Measurements from ENCODE around the gene ACCSL. TPM values are rescaled to one million over a fixed set of nuclear protein-coding genes. Genes with fewer than 3 reads are reported as not detected.
A peak's percentile ranks its signal among the peaks of the same experiment; 100 is the strongest.

Gene ACCSL
- total and polyA plus RNA-seq, 2 donors from 2014 or later = not detected

DNA sequence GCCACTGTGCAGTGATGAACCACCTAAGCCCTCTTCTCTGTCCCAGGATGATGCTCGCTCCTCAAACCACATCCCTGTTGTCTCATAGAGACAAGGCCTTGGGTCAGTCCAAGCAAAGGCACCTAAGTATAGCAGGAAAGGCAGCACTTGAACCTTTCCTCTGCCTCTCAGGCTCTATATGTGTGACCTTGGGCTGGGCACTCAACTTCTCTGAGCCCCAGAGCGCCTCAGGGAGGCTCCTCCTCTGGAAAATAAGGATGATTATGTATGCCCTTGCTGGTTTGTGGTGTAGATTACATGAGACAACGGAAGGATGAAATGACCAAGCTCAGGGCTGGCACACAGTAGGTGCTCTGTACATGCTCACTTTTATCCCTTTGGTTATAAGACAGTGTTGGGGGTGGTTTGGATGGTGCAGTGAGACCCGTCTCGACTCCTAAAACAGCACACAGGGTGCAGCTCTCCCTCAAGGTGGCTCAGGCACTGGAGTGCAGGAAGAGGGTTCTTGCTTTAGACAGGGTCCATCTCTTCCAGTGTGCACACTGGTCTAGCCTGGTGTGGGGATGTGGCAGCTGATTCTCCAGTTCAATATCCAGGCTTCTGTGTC is 40.2 kb upstream of the ACCSL start:
- H3K4me1 ChIP-seq (ENCODE audit: control insufficient read depth in 2 of 3, insufficient read depth in 2 of 3, low read depth in 1 of 3, low read length in 3 of 3) = peaks cover 0 to 7% (median 0%) of the 10 kb centered on the region in 3 donors
- no peaks in the 10 kb centered on the region for H3K36me3 ChIP-seq (ENCODE audit: control insufficient read depth in 2 of 3, insufficient read depth in 3 of 3, low read length in 3 of 3)
- FAIRE-seq = no peak
- intact Hi-C loops (cut with DNase I) = no loop called here
- TF ChIP-seq, protein P1, sequence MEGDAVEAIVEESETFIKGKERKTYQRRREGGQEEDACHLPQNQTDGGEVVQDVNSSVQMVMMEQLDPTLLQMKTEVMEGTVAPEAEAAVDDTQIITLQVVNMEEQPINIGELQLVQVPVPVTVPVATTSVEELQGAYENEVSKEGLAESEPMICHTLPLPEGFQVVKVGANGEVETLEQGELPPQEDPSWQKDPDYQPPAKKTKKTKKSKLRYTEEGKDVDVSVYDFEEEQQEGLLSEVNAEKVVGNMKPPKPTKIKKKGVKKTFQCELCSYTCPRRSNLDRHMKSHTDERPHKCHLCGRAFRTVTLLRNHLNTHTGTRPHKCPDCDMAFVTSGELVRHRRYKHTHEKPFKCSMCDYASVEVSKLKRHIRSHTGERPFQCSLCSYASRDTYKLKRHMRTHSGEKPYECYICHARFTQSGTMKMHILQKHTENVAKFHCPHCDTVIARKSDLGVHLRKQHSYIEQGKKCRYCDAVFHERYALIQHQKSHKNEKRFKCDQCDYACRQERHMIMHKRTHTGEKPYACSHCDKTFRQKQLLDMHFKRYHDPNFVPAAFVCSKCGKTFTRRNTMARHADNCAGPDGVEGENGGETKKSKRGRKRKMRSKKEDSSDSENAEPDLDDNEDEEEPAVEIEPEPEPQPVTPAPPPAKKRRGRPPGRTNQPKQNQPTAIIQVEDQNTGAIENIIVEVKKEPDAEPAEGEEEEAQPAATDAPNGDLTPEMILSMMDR (IDR thresholded peaks at IDR 0.05; ENCODE audit: borderline replicate concordance, extremely low read depth, insufficient read depth) = no peak
- H3K9me3 ChIP-seq (ENCODE audit: control insufficient read depth in 2 of 3, insufficient read depth in 1 of 3, low read length in 3 of 3) = no peaks in the 10 kb centered on the region
- no peaks in the 10 kb centered on the region for H3K27me3 ChIP-seq (ENCODE audit: control insufficient read depth, insufficient read depth, low read length)
- DNase-seq = peak in 1 of 5 donors; percentile 7
- H3K9ac ChIP-seq (ENCODE audit: low read length in 3 of 3) = no peak overlapping the region
- peak overlapping the region in 1 of 2 donors; percentile 81 for H3K27ac ChIP-seq (ENCODE audit: low read depth in 2 of 2, low read length in 2 of 2)
- H3K4me3 ChIP-seq (ENCODE audit: low read length in 3 of 3) = no peak overlapping the region

DNA sequence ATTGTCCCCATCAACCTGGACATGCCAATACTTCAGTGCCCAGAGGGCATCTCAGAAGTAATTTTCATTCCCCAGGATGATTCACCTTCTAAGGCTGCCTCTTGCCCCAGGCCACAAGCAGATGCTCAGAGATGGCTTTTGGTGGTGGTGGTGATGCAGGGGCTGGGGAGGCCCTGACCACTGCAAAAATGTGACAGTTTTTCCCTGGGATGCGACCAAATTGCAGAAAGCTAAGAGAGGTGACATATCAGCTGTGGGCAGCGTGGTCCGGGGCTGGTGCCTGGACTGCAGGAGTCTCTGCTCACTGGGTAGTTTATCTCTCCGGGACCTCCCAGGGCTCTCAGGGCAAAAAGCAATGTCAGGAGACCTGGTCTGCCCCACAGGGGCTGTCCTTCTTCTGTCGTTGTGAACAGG is 39.7 kb upstream of the ACCSL start:
- Histone ChIP-seq H3K4me3 (ENCODE audit: low read length in 3 of 3) (no peak overlapping the region), H3K27me3 (ENCODE audit: control insufficient read depth, insufficient read depth, low read length) (no peaks in the 10 kb centered on the region), H3K9me3 (ENCODE audit: control insufficient read depth in 2 of 3, insufficient read depth in 1 of 3, low read length in 3 of 3) (no peaks in the 10 kb centered on the region), H3K27ac (ENCODE audit: low read depth in 2 of 2, low read length in 2 of 2) (peak overlapping the region in 1 of 2 donors; percentile 81), H3K9ac (ENCODE audit: low read length in 3 of 3) (no peak overlapping the region), H3K36me3 (ENCODE audit: control insufficient read depth in 2 of 3, insufficient read depth in 3 of 3, low read length in 3 of 3) (no peaks in the 10 kb centered on the region), H3K4me1 (ENCODE audit: control insufficient read depth in 2 of 3, insufficient read depth in 2 of 3, low read depth in 1 of 3, low read length in 3 of 3) (peaks cover 0 to 5% (median 0%) of the 10 kb centered on the region in 3 donors)
- TF ChIP-seq, protein P1 (IDR thresholded peaks at IDR 0.05; ENCODE audit: borderline replicate concordance, extremely low read depth, insufficient read depth) = no peak
- intact Hi-C loops (cut with DNase I) = no loop called here
- peak in 1 of 5 donors; percentile 8 for DNase-seq
- FAIRE-seq = no peak

DNA sequence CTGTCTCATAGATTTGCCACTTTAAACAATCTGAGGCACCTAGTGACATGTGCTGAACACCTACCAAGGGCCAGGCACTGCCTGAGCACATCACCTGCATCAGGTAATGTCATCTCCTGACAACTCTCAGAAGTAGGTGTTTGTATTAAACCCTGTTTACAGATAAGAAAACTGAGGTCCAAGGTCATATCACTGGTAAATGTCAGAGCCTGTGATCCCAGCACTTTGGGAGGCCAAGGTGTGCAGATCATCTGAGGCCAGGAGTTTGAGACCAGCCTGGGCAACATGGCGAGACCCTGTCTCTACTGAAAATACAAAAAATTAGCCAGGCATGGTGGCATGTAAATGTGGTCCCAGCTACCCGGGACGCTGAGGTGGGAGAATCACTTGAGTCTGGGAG is 39.1 kb upstream of the ACCSL start:
- no peaks in the 10 kb centered on the region for H3K9me3 ChIP-seq (ENCODE audit: control insufficient read depth in 2 of 3, insufficient read depth in 1 of 3, low read length in 3 of 3)
- no peak overlapping the region for H3K9ac ChIP-seq (ENCODE audit: low read length in 3 of 3)
- intact Hi-C loops (cut with DNase I) = no loop called here
- no peak for DNase-seq
- no peaks in the 10 kb centered on the region for H3K36me3 ChIP-seq (ENCODE audit: control insufficient read depth in 2 of 3, insufficient read depth in 3 of 3, low read length in 3 of 3)
- TF ChIP-seq, protein P1 (IDR thresholded peaks at IDR 0.05; ENCODE audit: borderline replicate concordance, extremely low read depth, insufficient read depth) = no peak
- FAIRE-seq = no peak
- H3K27ac ChIP-seq (ENCODE audit: low read depth in 2 of 2, low read length in 2 of 2) = no peak overlapping the region
- H3K4me1 ChIP-seq (ENCODE audit: control insufficient read depth in 2 of 3, insufficient read depth in 2 of 3, low read depth in 1 of 3, low read length in 3 of 3) = peaks cover 0 to 5% (median 0%) of the 10 kb centered on the region in 3 donors
- no peaks in the 10 kb centered on the region for H3K27me3 ChIP-seq (ENCODE audit: control insufficient read depth, insufficient read depth, low read length)
- H3K4me3 ChIP-seq (ENCODE audit: low read length in 3 of 3) = no peak overlapping the region
